Measurements from ENCODE around the gene CPPED1. TPM values are rescaled to one million over a fixed set of nuclear protein-coding genes. Genes with fewer than 3 reads are reported as not detected.

Gene CPPED1
- total RNA-seq, 1 experiment from 2014 or later, result 7.9 TPM

GRCh38 chr16:12688951-12689850, 114.5 kb downstream of the CPPED1 start:
- Histone ChIP-seq H2BK20ac (ENCODE audit: low read depth, low read length, poor library complexity, severe bottlenecking) (no peak overlapping the region), H3K79me1 (ENCODE audit: insufficient read depth, low read depth, low read length, poor library complexity, severe bottlenecking) (no peaks in the 10 kb centered on the region), H3K27ac (ENCODE audit: insufficient read length, low read depth, low read length) (no peak overlapping the region), H3K9ac (ENCODE audit: extremely low read depth, insufficient read length, low read length) (no peak overlapping the region), H3K23ac (ENCODE audit: insufficient read length, low read depth, low read length) (no peak overlapping the region), H3K79me2 (ENCODE audit: insufficient read depth, low read length) (no peaks in the 10 kb centered on the region), H3K18ac (ENCODE audit: insufficient read length, low read depth, low read length) (no peak overlapping the region), H3K56ac (ENCODE audit: insufficient read length, low read depth, low read length) (no peak overlapping the region), H3K4me1 (ENCODE audit: insufficient read depth, low read length) (no peaks in the 10 kb centered on the region), H3K14ac (ENCODE audit: insufficient read depth, low read length) (no peak overlapping the region), H3K27me3 (ENCODE audit: insufficient read depth, low read length) (no peaks in the 10 kb centered on the region), H4K91ac (ENCODE audit: insufficient read length, low read depth, low read length) (no peak overlapping the region), H2AK5ac (ENCODE audit: insufficient read length, low read length) (no peak overlapping the region), H3K9me3 (ENCODE audit: control insufficient read depth, low read depth, low read length) (no peaks in the 10 kb centered on the region), H3K4ac (ENCODE audit: low read depth, low read length) (no peak overlapping the region), H2BK15ac (ENCODE audit: low read depth, low read length) (no peak overlapping the region), H2BK120ac (ENCODE audit: low read depth, low read length, poor library complexity, severe bottlenecking) (no peak overlapping the region), H3K23me2 (ENCODE audit: insufficient read length, low read depth, low read length, poor library complexity, severe bottlenecking) (no peaks in the 10 kb centered on the region), H2BK5ac (ENCODE audit: insufficient read length, low read length) (no peak overlapping the region), H3K4me2 (ENCODE audit: insufficient read depth, insufficient read length, low read length) (no peak overlapping the region), H2BK12ac (ENCODE audit: insufficient read length, low read depth, low read length) (no peak overlapping the region), H4K8ac (replicated peaks; ENCODE audit: insufficient read length, low read depth, low read length) (no peak overlapping the region), H2AFZ (ENCODE audit: low read length) (no peak overlapping the region), H3T11ph (ENCODE audit: low read length) (no peak overlapping the region), H4K5ac (ENCODE audit: insufficient read length, low read depth, low read length) (no peak overlapping the region), H4K20me1 (ENCODE audit: control insufficient read depth, insufficient read depth, insufficient read length) (no peaks in the 10 kb centered on the region)
- H3K27me3 Mint-ChIP-seq (ENCODE audit: low read depth), result no peaks in the 10 kb centered on the region
- no peak for TF ChIP-seq CTCF (conservative IDR thresholded peaks at IDR 0.05)
- H3K36me3 Mint-ChIP-seq (ENCODE audit: insufficient read depth in 1 of 3, low read depth in 3 of 3), result no peaks in the 10 kb centered on the region
- no peak overlapping the region for H3K27ac Mint-ChIP-seq
- WGBS (ENCODE audit: extremely low coverage, insufficient read length, low lambda C conversion rate), result no CpG with 5 or more reads among the region's 6 CpGs
- no peaks in the 10 kb centered on the region for H3K9me3 Mint-ChIP-seq
- no peak overlapping the region for H3K4me3 Mint-ChIP-seq
- peaks cover 11 to 15% of the 10 kb centered on the region in 2 experiments for H3K4me1 Mint-ChIP-seq
- DNase-seq, result no peak
